ENCODE data around the gene NUDT2.

DNA sequence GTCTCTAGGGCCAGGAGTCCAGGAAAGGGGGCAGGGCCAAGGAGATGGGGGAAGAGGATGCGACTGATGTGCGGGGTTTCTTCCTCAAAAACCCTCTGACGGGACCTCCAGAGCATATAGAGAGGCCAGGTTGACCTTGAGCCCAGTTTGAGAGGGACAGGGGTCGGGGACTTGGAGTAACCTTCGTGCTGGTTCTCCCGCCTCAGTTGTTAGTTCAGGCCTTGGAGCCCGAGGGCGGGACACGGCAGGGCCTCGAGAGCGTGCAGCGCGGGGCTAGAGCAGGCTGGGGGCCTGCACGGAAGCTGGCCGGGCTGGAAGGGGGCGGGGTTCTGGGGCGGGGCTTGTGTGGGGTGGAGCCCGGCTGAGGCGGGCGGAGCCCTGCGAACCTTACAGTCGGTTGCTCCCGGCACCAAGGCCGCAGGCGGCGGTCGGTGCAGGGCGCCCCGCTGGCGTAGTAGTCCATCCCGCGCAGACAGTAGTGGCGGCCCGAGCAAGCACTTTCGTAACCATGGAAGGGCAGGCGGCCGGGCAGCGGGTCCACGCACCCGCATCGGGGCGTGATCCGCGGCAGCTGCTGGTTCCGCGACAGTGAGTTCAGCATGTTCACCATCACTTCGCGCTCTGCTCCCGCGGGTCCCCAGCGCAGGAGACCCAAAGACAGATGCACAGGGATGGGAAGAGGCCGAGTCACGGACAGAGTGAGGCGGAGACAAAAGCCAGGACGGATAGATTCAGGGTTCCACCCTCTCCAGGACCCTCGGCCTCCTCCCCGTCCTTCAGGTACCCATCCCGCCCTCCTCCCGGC is 51.3 kb downstream of the NUDT2 start:
- TF ChIP-seq POLR2A (IDR thresholded peaks at IDR 0.05; ENCODE audit: low read depth, low read length): no peak
- no peak for TF ChIP-seq CEBPB (IDR thresholded peaks at IDR 0.05; ENCODE audit: low read depth, low read length)
- TF ChIP-seq, protein P1, sequence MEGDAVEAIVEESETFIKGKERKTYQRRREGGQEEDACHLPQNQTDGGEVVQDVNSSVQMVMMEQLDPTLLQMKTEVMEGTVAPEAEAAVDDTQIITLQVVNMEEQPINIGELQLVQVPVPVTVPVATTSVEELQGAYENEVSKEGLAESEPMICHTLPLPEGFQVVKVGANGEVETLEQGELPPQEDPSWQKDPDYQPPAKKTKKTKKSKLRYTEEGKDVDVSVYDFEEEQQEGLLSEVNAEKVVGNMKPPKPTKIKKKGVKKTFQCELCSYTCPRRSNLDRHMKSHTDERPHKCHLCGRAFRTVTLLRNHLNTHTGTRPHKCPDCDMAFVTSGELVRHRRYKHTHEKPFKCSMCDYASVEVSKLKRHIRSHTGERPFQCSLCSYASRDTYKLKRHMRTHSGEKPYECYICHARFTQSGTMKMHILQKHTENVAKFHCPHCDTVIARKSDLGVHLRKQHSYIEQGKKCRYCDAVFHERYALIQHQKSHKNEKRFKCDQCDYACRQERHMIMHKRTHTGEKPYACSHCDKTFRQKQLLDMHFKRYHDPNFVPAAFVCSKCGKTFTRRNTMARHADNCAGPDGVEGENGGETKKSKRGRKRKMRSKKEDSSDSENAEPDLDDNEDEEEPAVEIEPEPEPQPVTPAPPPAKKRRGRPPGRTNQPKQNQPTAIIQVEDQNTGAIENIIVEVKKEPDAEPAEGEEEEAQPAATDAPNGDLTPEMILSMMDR (conservative IDR thresholded peaks at IDR 0.05; ENCODE audit: low read depth, low read length): no peak
- TF ChIP-seq MAZ (IDR thresholded peaks at IDR 0.05; ENCODE audit: borderline replicate concordance, low read depth, low read length): peak; percentile 22; the same call in 1 of the 2 replicates
- no peak for TF ChIP-seq RFX5 (IDR thresholded peaks at IDR 0.05; ENCODE audit: low read depth, low read length)
- no peak for TF ChIP-seq BHLHE40 (IDR thresholded peaks at IDR 0.05; ENCODE audit: low read depth, low read length)
